NOMO-1 treated with DMSO at 0.1 percent for 48 hours (cell line): ENCODE data around the gene ANAPC2.

Source experiments
- DNase-seq: peaks from one replicate; lab custom pipeline; 2025; ENCODE audit not compliant: unreplicated experiment; lab: John Stamatoyannopoulos, UW

The ANAPC2 gene

GRCh38 chr9:137130176-137130755 lies 58.1 kb downstream of the ANAPC2 start:
- DNase-seq, result no peak

- peak; percentile 93 for DNase-seq
Measured at GRCh38 chr9:137129456-137130175, 58.7 kb downstream of the ANAPC2 start.

- no peak for DNase-seq
Measured at GRCh38 chr9:137128862-137129455, 59.4 kb downstream of the ANAPC2 start.

DNA sequence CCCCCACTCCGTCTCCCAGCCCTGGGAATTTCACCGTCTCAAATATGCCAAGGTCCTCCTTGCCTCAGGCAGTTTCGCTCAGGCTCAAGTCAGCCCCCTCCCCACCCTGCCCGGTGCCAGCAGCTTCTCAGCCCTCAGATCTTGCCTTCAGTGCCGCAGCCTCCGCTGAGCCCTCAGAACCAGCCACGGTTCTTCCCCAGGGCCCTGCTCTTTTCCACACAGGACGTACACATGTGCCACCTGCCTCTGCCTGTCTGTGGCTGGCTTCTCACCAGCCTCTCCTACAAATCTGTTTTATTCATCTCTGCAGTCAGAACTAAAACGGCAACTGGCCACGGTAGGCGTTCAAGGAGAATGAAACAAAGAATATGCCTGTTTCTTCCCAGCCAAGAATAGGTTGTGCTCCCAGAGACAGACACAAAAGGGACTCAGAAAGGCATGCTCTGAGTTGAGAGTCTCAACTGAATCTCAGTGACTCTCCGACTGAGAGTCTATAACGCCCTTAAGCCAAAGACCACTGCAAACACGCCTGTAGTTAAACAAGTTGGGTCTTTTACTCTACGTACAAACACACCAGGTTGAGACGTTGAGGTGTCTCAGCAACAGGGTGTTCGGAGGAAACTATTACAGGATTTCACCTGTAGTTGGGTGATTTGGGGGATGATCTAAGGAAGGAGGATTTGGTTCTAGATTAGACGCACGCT lies 60.0 kb downstream of the ANAPC2 start:
- no peak for DNase-seq

- peak; percentile 83 for DNase-seq
Measured at GRCh38 chr9:137127301-137128157, 60.8 kb downstream of the ANAPC2 start.

DNA sequence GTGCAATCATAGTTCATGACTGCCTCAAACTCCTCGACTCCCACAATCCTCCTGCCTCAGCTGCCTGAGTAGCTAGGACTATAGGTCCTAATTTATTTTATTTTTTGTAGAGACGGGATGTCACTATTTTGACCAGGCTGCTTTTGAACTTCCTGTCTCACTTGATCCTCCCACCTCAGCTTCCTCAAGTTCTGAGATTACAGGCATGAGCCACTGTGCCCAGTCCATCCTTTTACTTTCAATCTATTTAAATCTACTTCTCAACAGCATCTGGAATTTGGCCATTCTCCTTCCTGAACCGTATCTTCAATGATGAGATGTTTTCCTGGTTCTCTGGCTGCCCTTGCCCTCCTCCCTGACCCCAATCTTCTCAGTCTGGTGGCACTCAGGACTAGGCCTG lies 61.6 kb downstream of the ANAPC2 start:
- peak; percentile 25 for DNase-seq
